HG02763 (cell line): Measurements from ENCODE around the gene SH3PXD2A.

ENCODE experiments used
- ATAC-seq: cut with Tn5 transposase; IDR thresholded peaks from one replicate; pipeline ENCODE4 v1.9.1; 2021; ENCODE audit warnings: mild to moderate bottlenecking, moderate library complexity; ENCODE audit not compliant: unreplicated experiment

The SH3PXD2A gene

DNA sequence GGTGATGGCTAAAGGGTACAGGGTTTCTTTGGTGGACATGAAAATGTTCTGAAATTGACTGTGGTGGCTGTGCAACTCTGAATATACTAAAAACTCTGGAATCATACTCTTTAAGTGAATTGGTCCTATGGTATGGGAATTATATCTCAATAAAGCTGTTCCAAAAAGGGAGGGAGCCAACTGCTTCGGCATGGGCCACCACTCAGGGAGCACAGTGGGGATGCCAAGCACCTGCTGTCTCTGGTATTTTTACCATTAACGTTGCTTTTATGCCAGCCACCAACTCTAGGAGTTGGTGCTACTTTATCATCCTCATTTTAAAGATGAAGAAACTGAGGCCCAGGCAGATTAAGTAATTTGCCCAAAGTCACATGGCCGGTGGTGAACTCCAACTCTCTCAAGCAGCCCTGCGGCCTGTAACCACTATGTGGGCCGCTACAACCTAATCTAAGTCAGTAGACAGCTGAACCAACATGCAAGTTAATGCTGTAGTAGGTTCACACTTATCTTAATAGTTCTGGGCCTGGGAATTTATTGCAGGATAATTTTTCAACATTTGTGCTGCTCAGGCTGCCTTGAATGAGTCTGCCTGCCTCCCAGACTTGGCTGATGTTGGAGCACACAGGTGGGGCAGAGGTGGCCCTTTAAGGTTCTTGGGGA, 20.8 kb downstream of the SH3PXD2A start:
- ATAC-seq = no peak

DNA sequence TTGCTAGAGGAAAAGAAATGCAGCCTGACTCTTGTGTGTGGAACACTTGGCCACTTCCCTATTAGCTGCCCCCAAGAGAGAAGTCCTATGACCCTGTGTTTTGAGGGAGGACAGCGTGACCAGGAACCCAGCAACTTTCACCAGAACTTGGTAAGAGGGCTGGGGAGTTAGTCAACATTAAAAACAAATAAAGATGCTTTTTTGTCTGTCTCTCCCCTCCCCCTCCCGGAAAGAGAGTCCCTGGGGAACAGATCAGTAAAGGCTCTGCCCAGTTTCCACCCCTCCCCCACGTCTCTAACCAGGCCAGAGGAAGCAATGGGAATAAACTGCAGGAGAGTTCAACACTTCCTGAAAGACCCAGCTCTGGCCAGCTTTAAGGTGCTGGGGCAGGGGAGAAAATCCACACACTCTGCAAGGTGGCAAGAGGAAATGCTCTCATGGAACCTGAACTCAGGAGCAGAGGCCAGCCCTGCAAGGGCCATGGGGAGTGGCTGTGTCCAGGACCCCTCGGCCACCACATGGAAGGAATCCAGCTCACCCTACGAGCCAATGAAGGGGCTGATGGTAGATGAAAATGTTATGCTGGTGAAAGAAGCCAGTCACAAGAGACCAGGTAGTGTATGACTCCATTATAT, 21.5 kb downstream of the SH3PXD2A start:
- no peak for ATAC-seq

DNA sequence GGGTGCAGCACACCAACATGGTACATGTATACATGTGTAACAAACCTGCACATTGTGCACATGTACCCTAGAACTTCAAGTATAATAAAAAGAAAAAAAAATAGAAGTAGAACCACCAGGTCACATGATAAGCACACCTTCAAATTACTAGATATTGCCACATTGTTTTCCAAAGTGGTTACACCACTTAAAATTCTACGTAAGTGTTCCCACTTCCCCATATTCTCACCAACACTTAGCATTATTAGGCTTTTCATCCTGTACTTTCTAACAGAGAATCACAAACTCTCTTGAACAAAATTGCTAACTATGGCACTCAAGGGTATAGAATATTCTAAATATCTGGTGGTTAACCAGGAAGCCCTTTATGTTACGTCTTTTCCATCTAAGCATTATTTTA, 22.6 kb downstream of the SH3PXD2A start:
- no peak for ATAC-seq

DNA sequence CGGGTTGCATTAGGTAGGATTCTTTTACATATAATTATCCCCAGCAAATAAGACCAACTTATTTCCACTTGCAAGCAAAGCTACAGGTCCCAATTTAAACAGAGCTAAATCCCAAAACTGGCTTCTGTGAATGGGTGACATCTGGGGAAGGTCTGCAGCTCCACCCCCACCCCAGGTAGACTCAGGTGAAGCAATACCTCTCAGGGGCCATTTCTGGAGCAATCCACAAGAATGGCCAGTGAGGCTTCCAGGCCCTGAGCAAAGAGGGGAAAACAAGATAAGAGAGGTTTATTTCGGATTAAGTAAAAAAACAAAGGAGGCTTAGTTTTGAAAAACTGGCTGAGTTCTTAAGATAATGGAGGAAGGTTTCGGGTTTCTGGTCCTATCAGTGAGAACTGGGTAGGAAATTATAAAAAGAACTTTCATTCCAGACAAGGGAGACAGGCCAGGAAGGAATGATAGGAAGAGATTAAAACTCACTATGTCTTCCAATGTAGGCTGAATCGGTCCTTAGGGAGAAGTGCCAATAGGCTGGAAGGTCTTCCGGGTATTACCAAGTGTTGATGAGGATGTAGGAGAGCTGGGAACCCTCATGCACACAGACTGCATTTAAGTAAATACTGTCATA, 25.4 kb downstream of the SH3PXD2A start:
- ATAC-seq = no peak

DNA sequence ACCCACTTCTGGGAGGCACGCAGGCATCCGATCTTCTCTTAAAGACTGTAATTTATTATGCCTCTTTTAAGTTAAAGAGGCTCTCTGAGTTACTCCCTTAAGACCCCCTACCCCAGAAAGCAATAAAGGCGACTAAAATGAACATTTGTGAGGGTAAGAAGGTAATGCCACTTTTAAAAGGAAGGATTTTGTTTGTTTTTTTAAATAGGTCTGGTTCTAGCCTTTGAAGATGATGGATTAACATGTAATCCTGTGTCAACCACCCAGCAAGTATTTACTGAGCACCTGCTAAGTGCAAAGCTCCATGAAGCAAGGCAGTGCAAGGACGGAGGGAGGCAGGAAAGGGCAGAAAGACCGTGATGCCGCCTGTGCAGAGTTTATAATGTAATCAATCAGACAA, 26.1 kb downstream of the SH3PXD2A start:
- no peak for ATAC-seq

DNA sequence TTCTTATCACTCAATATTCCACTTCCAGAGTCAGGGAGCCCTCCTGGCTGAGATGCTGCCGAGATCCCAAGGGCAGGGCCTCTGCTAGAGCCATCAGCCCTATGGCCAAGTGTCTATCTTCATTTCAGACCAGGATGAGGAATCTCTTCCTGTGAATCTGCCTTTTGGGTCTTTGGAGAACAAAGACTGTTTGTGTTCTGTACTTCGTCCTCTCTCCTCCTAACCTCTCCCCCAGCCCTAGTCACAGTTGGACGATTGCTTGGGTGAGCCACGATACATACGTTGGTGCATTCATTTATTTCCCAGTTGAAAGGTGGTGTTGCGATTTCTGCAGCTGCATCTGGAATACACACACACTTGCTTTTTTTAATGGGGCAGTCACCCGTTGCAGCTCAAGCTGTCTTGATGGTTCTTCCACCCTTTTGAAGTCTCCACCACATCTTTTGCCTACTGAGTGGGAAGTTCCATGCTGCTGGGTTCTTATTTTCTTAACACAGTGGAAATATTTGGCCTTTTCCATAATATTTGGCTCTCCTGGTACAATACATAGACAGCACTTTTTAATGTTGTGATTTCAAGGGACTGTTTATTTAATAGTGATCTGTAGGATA, 26.7 kb downstream of the SH3PXD2A start:
- ATAC-seq = no peak

DNA sequence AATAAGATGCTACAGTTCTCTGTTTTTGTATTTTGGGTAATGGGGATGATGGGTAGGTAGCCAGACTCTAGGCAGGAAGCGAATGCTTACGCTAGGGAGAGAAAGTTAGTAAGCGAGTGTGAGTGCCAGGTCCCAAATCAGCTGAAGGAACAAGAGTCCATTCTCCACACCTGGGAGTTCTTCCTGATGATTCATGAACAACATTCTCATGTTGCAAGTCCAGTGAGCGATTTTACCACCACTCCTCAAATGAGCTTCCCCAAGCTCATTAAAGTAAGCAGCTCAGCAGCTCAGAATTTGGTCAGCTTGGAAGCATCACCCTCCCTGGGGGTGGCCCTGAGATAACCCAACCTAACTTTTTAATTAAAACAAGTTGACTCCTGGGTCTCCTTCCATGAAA, 27.3 kb downstream of the SH3PXD2A start:
- no peak for ATAC-seq

DNA sequence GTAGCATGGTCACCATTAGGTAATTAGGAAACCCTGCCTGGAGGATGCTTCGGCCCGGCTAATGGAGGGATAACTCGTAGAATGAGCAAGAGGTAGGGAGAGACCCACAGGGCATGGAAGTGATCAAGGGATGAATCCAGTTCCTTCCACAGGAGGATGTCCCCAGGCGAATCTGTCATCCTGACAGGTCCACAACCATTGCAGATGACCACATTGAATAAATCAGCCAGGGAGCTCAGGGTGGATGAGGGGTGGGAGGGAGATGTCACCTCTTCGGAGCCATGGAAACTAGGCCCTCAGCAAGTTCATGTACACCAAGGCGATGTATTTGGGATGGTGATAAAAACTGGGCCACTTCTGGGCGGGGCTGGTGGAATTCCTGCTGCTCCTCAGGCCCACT, 28.5 kb downstream of the SH3PXD2A start:
- no peak for ATAC-seq

DNA sequence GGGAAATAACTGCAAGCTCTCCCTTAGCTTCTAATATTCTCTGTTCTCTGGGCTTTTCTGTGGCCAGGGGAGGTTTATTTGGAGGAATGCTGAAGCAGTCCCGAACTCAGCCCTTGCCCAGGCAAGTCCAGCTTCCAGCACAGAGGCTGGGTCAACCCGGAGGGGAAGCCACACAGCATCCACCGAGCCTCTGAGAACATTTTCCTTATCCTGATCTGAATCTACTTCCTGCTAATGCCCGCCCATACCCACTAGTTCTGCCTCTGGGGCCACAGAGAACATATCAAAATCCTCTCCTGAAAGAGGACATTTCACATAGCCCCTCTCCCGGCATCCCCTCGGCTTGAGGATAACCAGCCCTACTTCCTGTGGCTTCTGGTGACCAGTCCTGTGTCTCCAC, 31.1 kb downstream of the SH3PXD2A start:
- no peak for ATAC-seq

DNA sequence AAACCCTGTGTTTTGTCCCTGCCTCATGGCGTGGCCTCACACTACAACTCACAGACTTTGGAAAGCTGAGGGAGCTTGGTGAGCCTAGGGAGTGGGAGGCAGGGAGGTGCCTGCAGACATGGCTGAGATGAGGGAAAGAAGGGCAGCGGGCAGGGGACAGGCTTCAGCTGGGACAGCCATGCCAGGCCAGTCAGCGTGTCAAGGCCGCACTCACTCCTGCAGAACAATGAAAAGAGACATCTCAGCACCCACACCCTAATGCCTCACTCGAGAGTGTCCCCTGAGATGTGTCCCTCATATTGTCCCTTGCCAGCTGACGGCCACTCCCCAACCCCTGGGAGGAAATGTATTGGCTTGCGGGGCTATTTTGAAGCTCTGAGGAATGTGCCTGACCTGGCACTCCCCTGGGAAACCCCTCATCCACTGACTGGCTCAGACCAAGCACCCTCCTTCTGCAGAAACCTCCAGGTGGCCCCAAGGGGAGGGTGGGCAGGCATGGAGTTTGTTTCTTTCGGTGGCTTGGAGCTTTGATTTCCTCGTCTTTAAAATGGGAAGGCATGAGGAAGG, 31.6 kb downstream of the SH3PXD2A start:
- no peak for ATAC-seq

DNA sequence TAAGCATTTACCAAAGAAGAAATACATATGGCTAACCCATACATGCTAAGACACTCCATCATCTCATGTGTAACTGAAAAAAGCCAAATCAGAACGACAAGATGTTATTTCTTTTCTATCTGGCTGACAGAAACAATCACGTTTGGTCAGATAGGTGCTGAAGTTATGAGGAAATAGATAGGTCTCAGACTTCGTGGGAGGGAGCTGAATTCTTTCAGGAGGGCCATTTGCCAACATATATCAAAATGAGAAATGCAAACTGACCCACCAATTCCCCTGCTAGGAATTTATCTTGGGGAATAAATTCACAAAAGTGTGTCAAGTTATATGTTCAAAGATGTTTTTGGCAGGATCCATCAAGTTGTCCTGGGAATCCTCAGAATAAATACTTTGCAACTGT, 32.6 kb downstream of the SH3PXD2A start:
- ATAC-seq = no peak

DNA sequence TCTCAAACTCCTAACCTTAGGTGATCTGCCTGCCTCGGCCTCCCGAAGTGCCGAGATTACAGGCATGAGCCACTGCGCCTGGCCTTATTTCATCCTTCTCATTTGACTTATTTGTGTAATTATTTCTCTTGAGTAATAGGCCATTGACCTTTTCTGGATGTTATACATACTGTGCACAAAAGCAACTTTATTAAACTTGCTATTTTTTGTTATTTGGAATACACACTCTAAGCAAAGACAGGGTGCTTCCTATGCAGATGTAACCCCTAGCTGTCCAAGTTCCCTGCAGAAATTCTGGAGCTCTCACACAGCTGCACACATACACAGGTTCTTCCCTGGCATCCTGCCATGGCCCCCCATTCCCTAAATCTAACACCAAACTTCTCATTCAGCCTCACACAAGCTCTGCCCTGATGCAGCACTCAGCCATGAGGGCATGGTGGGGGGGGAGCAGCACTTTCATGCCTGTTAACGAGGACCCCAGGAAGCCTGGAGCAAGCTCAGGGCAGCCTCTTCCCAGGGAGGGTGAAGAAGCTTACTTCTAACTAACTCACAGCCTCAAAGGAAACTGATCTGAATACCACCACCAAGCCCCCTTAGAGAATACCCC, 33.2 kb downstream of the SH3PXD2A start:
- no peak for ATAC-seq

DNA sequence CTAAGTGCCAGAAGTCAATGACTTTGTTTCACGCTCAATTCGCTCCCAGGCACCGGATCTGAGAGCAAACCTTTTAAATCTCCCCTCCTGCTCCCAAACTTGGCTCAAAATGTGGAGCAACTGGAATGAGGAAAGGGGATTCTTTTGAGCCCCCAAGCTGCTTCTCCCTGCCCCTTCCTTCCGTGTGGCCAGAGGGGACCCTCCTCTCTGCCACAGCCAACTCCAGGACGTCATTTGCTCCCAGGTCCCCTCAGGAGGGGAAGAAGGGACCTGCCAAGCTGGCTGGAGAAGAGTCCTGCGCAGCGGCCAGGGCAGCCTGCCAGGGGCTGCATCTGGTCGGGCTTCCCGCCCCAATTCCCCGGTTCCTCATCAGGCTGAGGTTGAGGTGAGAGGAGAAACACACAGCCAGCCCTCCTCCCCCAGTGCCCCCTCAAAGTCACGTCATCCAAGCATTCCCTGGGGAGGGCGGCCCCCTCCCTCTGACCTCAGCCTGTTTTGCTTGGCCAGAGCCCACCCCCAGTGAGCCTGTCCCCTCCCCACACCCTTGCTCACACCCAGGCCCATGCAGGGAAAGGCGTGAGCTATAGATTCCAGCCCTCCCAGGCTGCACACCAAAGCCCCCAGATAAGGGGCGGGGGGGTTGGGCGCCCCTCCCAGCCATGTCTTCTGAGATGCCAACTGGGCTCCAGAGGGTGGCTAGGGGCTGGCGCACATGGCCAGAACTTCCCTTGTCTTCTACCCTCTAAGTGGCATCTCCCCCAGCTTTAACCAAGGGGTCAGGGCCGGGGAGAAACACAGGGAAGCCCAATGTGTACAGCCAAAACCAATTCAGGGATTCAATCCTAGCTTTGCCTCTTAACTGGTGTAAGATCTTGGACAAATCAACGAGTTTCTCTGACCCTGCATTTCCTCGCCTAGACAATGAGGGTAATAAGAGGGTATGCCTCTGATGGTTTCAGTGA, 35.0 kb downstream of the SH3PXD2A start:
- no peak for ATAC-seq

DNA sequence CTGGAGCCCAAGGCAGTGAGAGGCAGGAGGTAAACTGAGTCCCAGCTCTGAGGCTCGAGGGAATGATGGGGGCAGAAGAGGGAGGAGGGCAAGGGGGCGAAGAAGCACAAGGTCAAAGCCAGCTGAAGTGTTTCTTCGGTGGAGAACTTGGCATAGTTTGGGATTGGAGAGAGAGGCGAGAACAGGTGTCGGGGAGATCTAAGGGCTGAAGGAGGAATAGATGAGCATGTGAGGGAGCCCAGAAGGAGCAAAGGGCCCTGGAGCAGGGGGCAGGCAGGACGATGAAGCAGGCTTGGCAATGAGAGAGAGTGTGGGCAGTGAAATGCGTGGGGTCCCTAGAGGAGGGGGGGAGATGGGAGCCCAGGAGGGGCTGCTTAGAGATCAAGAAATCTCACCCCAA, 35.9 kb downstream of the SH3PXD2A start:
- no peak for ATAC-seq

DNA sequence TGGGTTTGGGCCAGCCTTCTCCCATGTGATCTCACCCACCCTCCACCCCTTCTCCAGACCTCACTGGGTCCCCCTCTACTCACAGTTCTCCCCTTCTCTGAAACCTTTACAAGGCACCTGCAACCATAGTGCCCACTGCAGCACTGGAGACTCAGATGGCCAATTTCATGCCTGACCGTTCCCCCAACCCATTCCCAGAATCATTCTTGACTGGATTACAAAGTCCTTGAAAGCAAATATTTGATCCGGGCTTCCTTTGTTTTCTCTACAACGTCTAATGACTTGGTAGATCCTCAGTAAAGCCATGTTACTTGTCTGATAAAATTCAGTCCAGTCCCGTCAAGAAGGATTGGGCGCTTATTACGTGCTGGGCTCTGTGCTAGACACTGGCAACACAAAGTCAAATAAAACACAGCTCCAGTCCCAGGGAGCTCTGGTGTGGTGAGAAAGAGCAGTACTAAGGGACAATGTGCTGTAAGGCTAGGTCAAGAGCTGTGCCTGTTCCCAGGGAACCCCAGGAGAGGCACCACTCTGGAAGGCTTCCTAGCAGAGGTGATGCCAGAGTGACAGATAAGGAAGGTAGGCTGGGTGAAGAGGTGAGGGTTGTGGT, 36.5 kb downstream of the SH3PXD2A start:
- ATAC-seq = no peak

DNA sequence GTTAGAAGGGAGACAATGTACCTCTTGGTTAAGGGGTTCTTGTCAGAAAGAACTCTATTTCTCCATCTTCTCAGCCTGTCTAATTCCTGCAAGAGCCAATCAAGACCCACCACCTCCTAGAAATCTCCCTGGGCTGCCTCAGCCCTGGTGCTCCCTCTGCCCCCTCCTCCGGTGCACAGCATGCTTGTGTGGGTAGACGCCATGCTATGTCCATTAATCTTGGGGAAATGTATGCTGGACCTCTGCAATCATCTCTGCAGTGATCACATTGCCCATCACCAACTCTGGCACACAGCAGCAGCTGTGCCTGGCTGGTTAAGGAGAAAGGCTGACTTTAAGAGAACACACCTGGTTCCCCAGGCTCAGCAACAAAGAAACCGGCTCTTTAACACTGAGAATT, 37.3 kb downstream of the SH3PXD2A start:
- no peak for ATAC-seq

DNA sequence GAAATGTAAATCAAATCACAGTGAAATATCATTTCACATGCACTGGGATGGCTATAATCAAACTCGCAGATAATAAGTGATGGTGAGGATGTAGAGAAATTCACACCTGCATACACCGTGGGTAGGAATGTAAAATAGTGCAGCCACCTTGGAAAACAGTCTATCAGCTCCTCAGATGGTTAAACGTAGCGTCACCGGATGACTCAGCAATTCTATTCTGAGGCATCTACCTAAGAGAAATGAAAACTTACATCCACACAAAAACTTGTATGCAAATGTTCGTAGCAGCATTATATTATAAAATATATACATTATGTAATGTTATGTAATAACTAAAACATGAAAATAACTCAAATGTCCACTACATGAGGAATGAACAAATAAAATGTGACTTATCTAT, 38.9 kb downstream of the SH3PXD2A start:
- no peak for ATAC-seq

DNA sequence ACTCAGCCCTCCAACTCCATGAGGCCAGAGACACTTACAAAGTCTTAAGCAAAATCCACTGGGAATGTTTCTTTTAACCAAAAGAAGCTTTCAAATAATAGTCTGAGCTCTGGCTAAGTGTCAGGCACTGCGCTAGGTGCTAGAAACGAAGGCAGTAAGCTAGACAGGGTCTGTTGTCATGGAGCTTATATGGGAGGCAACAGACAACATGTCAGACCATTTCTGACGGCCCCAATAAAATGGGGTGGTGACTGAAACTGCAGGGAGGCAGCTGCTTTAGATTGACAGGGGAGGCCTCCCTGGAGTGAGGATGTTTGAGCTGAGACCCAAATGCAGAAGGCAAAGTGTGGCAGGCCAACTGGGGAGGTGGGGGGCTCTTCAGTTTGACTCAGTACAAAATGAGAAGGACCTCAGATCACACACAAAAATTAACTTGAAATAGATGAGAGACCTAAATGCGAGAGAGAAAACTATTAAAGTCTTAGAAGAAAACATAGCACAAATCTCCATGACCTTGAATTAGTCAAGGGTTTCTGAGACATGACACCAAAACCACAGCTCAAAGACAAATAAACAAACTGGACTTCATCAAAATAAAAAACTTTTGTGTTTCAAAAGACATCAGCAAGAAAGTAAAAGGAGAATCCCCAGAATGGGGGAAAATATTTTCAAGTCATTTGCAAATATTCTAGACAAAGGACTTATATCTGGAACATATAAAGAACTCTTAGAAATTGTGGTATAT, 40.6 kb downstream of the SH3PXD2A start:
- no peak for ATAC-seq

DNA sequence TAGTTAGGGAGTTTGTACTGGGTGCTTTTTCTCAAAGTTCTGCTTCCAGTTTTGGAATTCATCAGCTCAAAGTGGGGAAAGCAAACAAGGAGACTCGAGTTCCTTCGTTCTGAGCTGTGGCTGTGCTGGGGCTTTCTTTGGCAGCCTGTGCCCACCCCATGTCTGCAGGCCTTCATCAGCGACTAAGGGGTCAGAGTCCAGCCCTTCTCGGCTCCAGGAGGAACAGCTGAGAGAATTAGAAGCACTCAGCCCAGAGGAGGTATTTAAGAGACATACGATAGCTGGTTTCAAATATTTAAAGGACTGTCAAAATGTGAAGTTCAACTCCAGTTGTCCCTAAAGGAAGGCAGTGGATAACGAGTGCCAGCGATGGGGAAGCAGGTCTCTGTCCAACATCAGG, 41.3 kb downstream of the SH3PXD2A start:
- no peak for ATAC-seq
